Measurements from ENCODE around the gene TRMO.
A peak's percentile ranks its signal among the peaks of the same experiment; 100 is the strongest.
"Not testable (repeated sequence)": the region's sequence is repeated elsewhere in the genome, so short reads cannot be mapped to it uniquely, and the experiment has no call there.

TRMO gene

DNA sequence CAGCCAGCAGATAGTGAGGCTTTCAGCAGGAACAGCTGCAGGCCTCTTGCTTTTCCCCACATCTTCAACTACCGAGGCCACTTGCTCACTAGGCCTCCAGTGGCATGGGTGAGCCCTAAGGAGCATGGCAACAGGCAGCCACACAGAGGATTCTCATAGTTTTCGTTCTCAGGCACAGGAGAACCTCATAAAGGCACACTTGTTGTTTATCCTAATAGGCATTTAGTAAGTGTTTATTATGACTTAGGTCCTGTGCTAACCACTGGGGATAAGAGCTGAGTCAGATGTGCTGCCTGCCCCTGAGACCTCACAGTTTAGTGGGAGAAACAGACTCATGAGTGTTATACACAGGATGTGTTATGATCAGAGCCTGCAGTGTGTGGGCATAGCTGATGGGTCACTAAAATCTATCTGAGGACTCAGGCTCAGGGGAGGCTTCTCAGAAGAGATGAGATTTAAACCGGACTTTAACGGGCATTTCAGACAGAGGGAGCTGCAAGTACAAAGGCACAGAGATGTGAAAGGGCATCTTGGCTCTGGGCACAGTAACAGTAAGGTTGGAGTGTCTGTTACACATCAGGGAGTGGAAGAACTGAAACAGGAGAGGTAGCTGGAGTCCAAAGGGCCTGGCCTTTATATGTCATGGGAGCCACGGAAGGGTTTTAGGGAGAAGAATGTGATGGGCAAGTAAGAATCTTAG lies 36.7 kb upstream of the TRMO start:
- no peak for DNase-seq (ENCODE audit: extremely low read depth, insufficient read length)
- TF ChIP-seq, protein P1, sequence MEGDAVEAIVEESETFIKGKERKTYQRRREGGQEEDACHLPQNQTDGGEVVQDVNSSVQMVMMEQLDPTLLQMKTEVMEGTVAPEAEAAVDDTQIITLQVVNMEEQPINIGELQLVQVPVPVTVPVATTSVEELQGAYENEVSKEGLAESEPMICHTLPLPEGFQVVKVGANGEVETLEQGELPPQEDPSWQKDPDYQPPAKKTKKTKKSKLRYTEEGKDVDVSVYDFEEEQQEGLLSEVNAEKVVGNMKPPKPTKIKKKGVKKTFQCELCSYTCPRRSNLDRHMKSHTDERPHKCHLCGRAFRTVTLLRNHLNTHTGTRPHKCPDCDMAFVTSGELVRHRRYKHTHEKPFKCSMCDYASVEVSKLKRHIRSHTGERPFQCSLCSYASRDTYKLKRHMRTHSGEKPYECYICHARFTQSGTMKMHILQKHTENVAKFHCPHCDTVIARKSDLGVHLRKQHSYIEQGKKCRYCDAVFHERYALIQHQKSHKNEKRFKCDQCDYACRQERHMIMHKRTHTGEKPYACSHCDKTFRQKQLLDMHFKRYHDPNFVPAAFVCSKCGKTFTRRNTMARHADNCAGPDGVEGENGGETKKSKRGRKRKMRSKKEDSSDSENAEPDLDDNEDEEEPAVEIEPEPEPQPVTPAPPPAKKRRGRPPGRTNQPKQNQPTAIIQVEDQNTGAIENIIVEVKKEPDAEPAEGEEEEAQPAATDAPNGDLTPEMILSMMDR (IDR thresholded peaks at IDR 0.05; ENCODE audit: insufficient read depth, low read length, poor library complexity, severe bottlenecking), result no peak
- Histone ChIP-seq H3K27me3 (replicated peaks; ENCODE audit: control insufficient read depth, insufficient read depth, low read length) (no peaks in the 10 kb centered on the region), H3K36me3 (ENCODE audit: control insufficient read depth, insufficient read depth, low read length) (no peaks in the 10 kb centered on the region), H3K4me3 (replicated peaks; ENCODE audit: low read depth, low read length) (no peak overlapping the region)

DNA sequence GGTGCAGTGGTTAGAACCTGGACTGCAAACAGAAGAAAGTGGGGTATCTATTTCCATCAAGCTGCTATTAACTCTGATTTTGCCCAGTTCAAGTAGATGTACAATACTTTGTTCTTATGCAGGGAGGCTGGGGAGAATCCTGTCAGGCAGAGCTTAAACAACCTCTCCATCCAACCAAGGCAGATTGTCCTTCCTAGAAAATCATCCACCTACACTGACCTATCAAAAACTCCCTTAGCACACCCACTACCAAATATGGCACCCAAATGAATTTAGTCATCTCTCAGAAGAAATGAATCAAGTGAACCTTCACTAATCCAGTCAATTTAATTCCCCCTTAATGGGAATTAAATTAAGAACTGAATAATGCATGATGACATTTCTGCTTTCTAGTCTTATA lies 34.0 kb upstream of the TRMO start:
- Histone ChIP-seq H3K27me3 (replicated peaks; ENCODE audit: control insufficient read depth, insufficient read depth, low read length) (no peaks in the 10 kb centered on the region), H3K36me3 (ENCODE audit: control insufficient read depth, insufficient read depth, low read length) (no peaks in the 10 kb centered on the region), H3K4me3 (replicated peaks; ENCODE audit: low read depth, low read length) (no peak overlapping the region)
- TF ChIP-seq, protein P1 (IDR thresholded peaks at IDR 0.05; ENCODE audit: insufficient read depth, low read length, poor library complexity, severe bottlenecking), result no peak
- no peak for DNase-seq (ENCODE audit: extremely low read depth, insufficient read length)

DNA sequence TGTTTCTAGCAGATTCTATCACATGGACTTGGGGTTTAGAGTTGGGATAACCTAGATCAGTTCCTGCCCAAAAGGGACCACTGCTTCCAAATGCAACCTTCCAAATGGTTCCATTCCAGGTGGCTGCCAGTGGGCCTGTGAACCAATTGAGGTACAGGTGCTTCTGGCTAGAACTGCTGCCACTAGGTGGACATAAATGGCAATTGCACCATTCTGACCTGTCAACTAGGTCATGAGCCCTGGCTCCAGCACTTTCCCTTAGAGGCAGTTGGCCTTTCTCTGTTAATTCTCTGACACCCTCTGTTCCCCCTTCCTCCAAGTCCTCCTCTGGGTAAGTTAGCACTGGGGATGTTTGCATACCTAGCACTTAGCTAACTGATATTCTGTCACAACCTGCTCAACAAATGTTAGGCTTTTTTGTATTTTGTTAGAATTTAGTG lies 32.3 kb upstream of the TRMO start:
- H3K27me3 ChIP-seq (replicated peaks; ENCODE audit: control insufficient read depth, insufficient read depth, low read length), result no peaks in the 10 kb centered on the region

DNA sequence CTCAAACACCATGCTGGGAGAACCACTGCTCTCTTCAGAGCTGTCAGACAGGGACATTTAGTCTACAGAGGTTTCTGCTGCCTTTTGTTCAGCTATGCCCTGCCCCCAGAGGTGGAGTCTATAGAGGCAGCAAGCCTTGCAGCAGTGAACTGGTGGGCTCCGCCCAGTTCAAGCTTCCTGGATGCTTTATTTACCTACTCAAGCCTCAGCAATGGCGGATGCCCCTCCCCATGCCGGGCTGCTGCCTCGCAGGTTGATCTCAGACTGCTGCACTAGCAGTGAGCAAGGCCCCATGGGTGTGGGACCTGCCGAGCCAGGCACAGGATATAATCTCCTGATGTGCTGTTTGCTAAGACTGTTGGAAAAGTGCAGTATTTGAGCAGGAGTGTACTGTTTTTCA lies 28.6 kb upstream of the TRMO start:
- H3K4me3 ChIP-seq (replicated peaks; ENCODE audit: low read depth, low read length); H3K27me3 ChIP-seq (replicated peaks; ENCODE audit: control insufficient read depth, insufficient read depth, low read length); H3K36me3 ChIP-seq (ENCODE audit: control insufficient read depth, insufficient read depth, low read length): not testable (repeated sequence)
- DNase-seq (ENCODE audit: extremely low read depth, insufficient read length), result peak; percentile 27

More for the DNA sequence above, 32.3 kb upstream of the TRMO start:
- Histone ChIP-seq H3K4me3 (replicated peaks; ENCODE audit: low read depth, low read length) (no peak overlapping the region), H3K36me3 (ENCODE audit: control insufficient read depth, insufficient read depth, low read length) (no peaks in the 10 kb centered on the region)
- TF ChIP-seq, protein P1 (IDR thresholded peaks at IDR 0.05; ENCODE audit: insufficient read depth, low read length, poor library complexity, severe bottlenecking), result peak; percentile 78
- DNase-seq (ENCODE audit: extremely low read depth, insufficient read length), result peak; percentile 8

DNA sequence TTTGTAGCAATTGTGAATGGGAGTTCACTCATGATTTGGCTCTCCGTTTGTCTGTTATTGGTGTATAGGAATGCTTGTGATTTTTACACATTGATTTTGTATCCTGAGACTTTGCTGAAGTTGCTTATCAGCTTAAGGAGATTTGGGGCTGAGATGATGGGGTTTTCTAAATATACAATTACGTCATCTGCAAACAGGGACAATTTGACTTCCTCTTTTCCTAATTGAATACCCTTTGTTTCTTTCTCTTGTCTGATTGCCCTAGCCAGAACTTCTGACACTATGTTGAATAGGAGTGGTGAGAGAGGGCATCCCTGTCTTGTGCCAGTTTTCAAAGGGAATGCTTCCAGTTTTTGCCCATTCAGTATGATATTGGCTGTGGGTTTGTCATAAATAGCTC lies 24.8 kb upstream of the TRMO start:
- DNase-seq (ENCODE audit: extremely low read depth, insufficient read length); H3K4me3 ChIP-seq (replicated peaks; ENCODE audit: low read depth, low read length): not testable (repeated sequence)

DNA sequence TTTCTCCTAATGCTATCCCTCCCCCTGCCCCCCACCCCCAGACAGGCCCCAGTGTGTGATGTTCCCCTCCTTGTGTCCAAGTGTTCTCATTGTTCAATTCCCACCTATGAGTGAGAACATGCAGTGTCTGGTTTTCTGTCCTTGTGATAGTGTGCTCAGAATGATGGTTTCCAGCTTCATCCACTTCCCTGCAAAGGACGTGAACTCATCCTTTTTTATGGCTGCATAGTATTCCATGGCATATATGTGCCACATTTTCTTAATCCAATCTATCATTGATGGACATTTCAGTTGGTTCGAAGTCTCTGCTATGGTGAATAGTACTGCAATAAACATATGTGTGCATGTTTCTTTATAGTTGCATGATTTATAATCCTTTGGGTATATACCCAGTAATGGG lies 23.2 kb upstream of the TRMO start:
- H3K36me3 ChIP-seq (ENCODE audit: control insufficient read depth, insufficient read depth, low read length); DNase-seq (ENCODE audit: extremely low read depth, insufficient read length); H3K27me3 ChIP-seq (replicated peaks; ENCODE audit: control insufficient read depth, insufficient read depth, low read length); H3K4me3 ChIP-seq (replicated peaks; ENCODE audit: low read depth, low read length): not testable (repeated sequence)

More for the DNA sequence above, 24.8 kb upstream of the TRMO start:
- not testable (repeated sequence) for H3K27me3 ChIP-seq (replicated peaks; ENCODE audit: control insufficient read depth, insufficient read depth, low read length); H3K36me3 ChIP-seq (ENCODE audit: control insufficient read depth, insufficient read depth, low read length)

DNA sequence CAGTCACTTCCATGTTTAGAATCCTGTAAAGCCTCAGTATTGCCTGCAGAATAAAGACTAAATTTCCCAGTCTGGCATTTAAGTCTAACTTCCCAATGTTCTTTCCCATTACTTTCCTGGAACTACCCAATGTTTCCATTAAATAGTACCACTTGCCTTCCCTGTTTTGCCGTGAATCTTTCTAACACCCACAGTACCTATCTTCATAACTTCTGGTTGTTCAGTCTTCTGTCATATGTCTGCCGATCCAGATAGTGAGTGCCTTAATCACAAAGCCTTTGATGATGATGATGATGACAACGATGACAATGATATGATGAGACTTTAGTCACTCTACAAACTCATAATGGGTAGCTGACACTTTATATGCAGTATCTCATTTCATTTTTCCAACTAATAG lies 22.3 kb upstream of the TRMO start:
- Histone ChIP-seq H3K4me3 (replicated peaks; ENCODE audit: low read depth, low read length) (no peak overlapping the region), H3K27me3 (replicated peaks; ENCODE audit: control insufficient read depth, insufficient read depth, low read length) (no peaks in the 10 kb centered on the region), H3K36me3 (ENCODE audit: control insufficient read depth, insufficient read depth, low read length) (no peaks in the 10 kb centered on the region)
- TF ChIP-seq, protein P1 (IDR thresholded peaks at IDR 0.05; ENCODE audit: insufficient read depth, low read length, poor library complexity, severe bottlenecking), result no peak
- DNase-seq (ENCODE audit: extremely low read depth, insufficient read length), result no peak

Measured in GM06990 (cell line).